PC-9 (cell line): Measurements from ENCODE around the gene DDX42. TPM values are rescaled to one million over a fixed set of nuclear protein-coding genes. Genes with fewer than 3 reads are reported as not detected.
A peak's percentile ranks its signal among the peaks of the same experiment; 100 is the strongest.

Experiments
- BruUV-seq: library from RNA; stranded (reverse); fragments of 400-500 nt; replicated peaks from 2 replicates; lab custom pipeline; 2021; lab: Mats Ljungman, UMichigan
- CTCF ChIA-PET: fragments of 300-600 bp; sonication (Branson Sonifier 250); formaldehyde crosslinking; loops from one replicate; lab custom pipeline; 2022; ENCODE audit warnings: antibody characterized with exemption; lab: Charles Lee
- POLR2A ChIA-PET: fragments of 300-600 bp; sonication (Branson Sonifier 250); formaldehyde crosslinking; loops from one replicate; lab custom pipeline; 2022; ENCODE audit warnings: antibody characterized with exemption; ENCODE audit not compliant: unreplicated experiment; lab: Charles Lee
- DNase-seq, 2 experiments: peaks; one replicate each; pipeline versions ENCODE4 v3.0.0 to v3.0.0-alpha.2; 2015 to 2022; ENCODE audit warnings: mixed read lengths in 1 of 2
- H2AFZ ChIP-seq: fragments of 200-600 bp; sonication (generic); 2 replicates; pipeline ENCODE4 v1.8.1; 2017; ENCODE audit warnings: antibody characterized with exemption
- H3F3A ChIP-seq: fragments of 200-600 bp; sonication (generic); 2 replicates; pipeline ENCODE4 v1.8.1; 2017; ENCODE audit warnings: antibody characterized with exemption, mild to moderate bottlenecking, low read depth; ENCODE audit not compliant: insufficient read depth
- H3K27ac ChIP-seq: fragments of 200-600 bp; sonication (generic); 2 replicates; pipeline ENCODE4 v1.6.1; 2016; ENCODE audit warnings: mixed run types
- H3K27me3 ChIP-seq: fragments of 200-600 bp; sonication (generic); 2 replicates; pipeline ENCODE4 v1.6.1; 2016; ENCODE audit warnings: low read depth, mixed run types; ENCODE audit not compliant: insufficient read depth
- H3K36me3 ChIP-seq: fragments of 200-600 bp; sonication (generic); 2 replicates; pipeline ENCODE4 v1.6.1; 2016; ENCODE audit warnings: low read depth, mixed run types
- H3K4me1 ChIP-seq: fragments of 200-600 bp; sonication (generic); replicated peaks from 2 replicates; pipeline ENCODE4 v1.6.1; 2016; ENCODE audit warnings: mixed run types; ENCODE audit not compliant: insufficient read depth
- H3K4me2 ChIP-seq: fragments of 200-600 bp; sonication (generic); 2 replicates; pipeline ENCODE4 v1.6.1; 2017; ENCODE audit warnings: mixed run types
- H3K4me3 ChIP-seq: fragments of 200-600 bp; sonication (generic); 2 replicates; pipeline ENCODE4 v1.6.1; 2016; ENCODE audit warnings: mixed run types
- H3K79me2 ChIP-seq: fragments of 200-600 bp; sonication (generic); 2 replicates; pipeline ENCODE4 v1.6.1; 2017; ENCODE audit warnings: low read depth, mixed run types
- H3K9me2 ChIP-seq: fragments of 200-600 bp; sonication (generic); 2 replicates; pipeline ENCODE4 v1.8.1; 2017; ENCODE audit warnings: mild to moderate bottlenecking; ENCODE audit not compliant: insufficient read depth
- H3K9me3 ChIP-seq: fragments of 200-600 bp; sonication (generic); 2 replicates; pipeline ENCODE4 v1.8.1; 2016; ENCODE audit warnings: low read depth; ENCODE audit not compliant: insufficient read depth
- H4K20me1 ChIP-seq: fragments of 200-600 bp; sonication (generic); 2 replicates; pipeline ENCODE4 v1.8.1; 2017; ENCODE audit not compliant: insufficient read depth
- EZH2 ChIP-seq: fragments of 200-600 bp; sonication (generic); IDR thresholded peaks from 2 replicates; pipeline ENCODE4 v1.8.0; 2017; ENCODE audit warnings: antibody characterized with exemption, low read depth
- intact Hi-C: fragments of 100-400 bp; cut with micrococcal nuclease; formaldehyde crosslinking; loops from one replicate; pipeline ENCODE4 v1.10.0; 2022; ENCODE audit not compliant: unreplicated experiment
- total RNA-seq: library from RNA; stranded (reverse); gene quantifications from 2 replicates; pipeline ENCODE4 v1.2.3, GENCODE V29; 2021
- TF ChIP-seq, protein P1 (sequence below): fragments of 200-600 bp; sonication (generic); conservative IDR thresholded peaks from 2 replicates; pipeline ENCODE4 v1.6.1; 2017; ENCODE audit warnings: mixed run types, antibody characterized with exemption, mild to moderate bottlenecking, moderate library complexity

Gene DDX42
- total RNA-seq, 1 experiment from 2014 or later, result 107 TPM

GRCh38 chr17:63836811-63837210 is 62.8 kb downstream of the DDX42 start:
- no TSS peak for BruUV-seq
- no peaks in the 10 kb centered on the region for H3K9me3 ChIP-seq
- peaks cover 56% of the 10 kb centered on the region for H3K79me2 ChIP-seq
- H3F3A ChIP-seq, result peaks cover 40% of the 10 kb centered on the region
- no peak for DNase-seq
- H3K4me2 ChIP-seq, result no peak overlapping the region
- H3K9me2 ChIP-seq, result no peaks in the 10 kb centered on the region
- no peak overlapping the region for H3K4me3 ChIP-seq
- ChIA-PET CTCF (no interaction called here), POLR2A (no interaction called here)
- peaks cover 12% of the 10 kb centered on the region for H4K20me1 ChIP-seq
- peaks cover 39% of the 10 kb centered on the region for H3K4me1 ChIP-seq
- no peaks in the 10 kb centered on the region for H3K27me3 ChIP-seq
- H2AFZ ChIP-seq, result no peak overlapping the region
- no peak overlapping the region for H3K27ac ChIP-seq
- intact Hi-C loops, result no loop called here
- TF ChIP-seq, protein P1, sequence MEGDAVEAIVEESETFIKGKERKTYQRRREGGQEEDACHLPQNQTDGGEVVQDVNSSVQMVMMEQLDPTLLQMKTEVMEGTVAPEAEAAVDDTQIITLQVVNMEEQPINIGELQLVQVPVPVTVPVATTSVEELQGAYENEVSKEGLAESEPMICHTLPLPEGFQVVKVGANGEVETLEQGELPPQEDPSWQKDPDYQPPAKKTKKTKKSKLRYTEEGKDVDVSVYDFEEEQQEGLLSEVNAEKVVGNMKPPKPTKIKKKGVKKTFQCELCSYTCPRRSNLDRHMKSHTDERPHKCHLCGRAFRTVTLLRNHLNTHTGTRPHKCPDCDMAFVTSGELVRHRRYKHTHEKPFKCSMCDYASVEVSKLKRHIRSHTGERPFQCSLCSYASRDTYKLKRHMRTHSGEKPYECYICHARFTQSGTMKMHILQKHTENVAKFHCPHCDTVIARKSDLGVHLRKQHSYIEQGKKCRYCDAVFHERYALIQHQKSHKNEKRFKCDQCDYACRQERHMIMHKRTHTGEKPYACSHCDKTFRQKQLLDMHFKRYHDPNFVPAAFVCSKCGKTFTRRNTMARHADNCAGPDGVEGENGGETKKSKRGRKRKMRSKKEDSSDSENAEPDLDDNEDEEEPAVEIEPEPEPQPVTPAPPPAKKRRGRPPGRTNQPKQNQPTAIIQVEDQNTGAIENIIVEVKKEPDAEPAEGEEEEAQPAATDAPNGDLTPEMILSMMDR, result no peak
- no peak for TF ChIP-seq EZH2
- 0 out of 2 replicates have a peak, but pooled peaks cover 6% of the 10 kb centered on the region for H3K36me3 ChIP-seq

GRCh38 chr17:63837480-63837879 is 63.5 kb downstream of the DDX42 start:
- Histone ChIP-seq H3K79me2 (peaks cover 61% of the 10 kb centered on the region), H3K27me3 (no peaks in the 10 kb centered on the region), H4K20me1 (peaks cover 12% of the 10 kb centered on the region), H3K4me1 (peaks cover 39% of the 10 kb centered on the region), H3K36me3 (0 out of 2 replicates have a peak, but pooled peaks cover 6% of the 10 kb centered on the region), H3K4me2 (no peak overlapping the region), H3K9me2 (no peaks in the 10 kb centered on the region), H3K27ac (no peak overlapping the region), H3K9me3 (no peaks in the 10 kb centered on the region), H2AFZ (no peak overlapping the region), H3K4me3 (no peak overlapping the region), H3F3A (peaks cover 34% of the 10 kb centered on the region)
- ChIA-PET POLR2A (no interaction called here), CTCF (no interaction called here)
- TF ChIP-seq, protein P1, result no peak
- TF ChIP-seq EZH2, result no peak
- intact Hi-C loops, result no loop called here
- BruUV-seq, result no TSS peak
- no peak for DNase-seq

DNA sequence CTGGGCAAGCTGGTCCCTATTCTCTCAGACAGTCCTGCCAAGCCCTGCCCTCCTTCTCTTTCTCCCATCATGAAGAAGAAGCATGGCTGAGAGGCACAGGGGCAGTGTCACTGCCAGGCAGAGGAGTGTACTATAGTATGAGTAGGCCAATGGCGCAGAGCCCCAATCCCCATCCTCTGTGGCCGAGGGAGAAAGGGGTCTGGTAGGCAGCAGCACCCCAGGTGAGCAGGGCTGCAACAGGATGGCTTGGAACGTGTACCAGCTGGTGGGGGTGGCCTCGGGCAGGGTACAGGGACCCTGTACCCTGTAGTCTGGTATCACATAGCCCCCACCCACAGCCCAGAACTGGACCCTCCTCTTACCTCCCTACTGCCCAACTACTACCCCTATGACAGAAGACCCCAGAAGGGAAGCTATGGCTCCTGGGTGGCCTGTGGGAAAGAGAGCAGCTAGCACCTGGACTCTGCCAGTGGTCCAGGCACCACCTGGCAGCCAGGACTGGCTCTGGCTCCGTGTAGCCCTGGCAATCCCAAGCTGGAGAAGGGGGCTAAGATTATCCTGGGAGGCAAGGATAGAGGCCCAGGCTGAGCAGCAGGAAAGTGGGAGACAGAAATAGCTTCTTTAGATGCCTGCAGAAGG is 64.1 kb downstream of the DDX42 start:
- ChIA-PET POLR2A (interaction anchor here (0.6 kb wide), 1 partner anchor 287 kb away, joined by 7 read pairs; no protein-coding TSS in a partner anchor), CTCF (interaction anchor here (1.0 to 1.1 kb wide), 2 partner anchors 10 to 36 kb away, joined by 3 read pairs; no protein-coding TSS in a partner anchor)
- H3K36me3 ChIP-seq, result 0 out of 2 replicates have a peak, but pooled peaks cover 6% of the 10 kb centered on the region
- H3K4me1 ChIP-seq, result peaks cover 39% of the 10 kb centered on the region
- peaks cover 61% of the 10 kb centered on the region for H3K79me2 ChIP-seq
- H3F3A ChIP-seq, result peaks cover 28% of the 10 kb centered on the region
- H3K4me2 ChIP-seq, result peak overlapping the region; percentile 88
- no TSS peak for BruUV-seq
- H3K9me3 ChIP-seq, result no peaks in the 10 kb centered on the region
- TF ChIP-seq EZH2, result no peak
- TF ChIP-seq, protein P1, result no peak
- no peak overlapping the region for H3K4me3 ChIP-seq
- no peak for DNase-seq
- intact Hi-C loops, result no loop called here
- H3K9me2 ChIP-seq, result no peaks in the 10 kb centered on the region
- H3K27me3 ChIP-seq, result no peaks in the 10 kb centered on the region
- no peak overlapping the region for H3K27ac ChIP-seq
- no peak overlapping the region for H2AFZ ChIP-seq
- H4K20me1 ChIP-seq, result peaks cover 12% of the 10 kb centered on the region
